DND-41 (cell line): ENCODE data around the gene CTNNA3.

Experiments
- CTCF ChIP-seq: IDR thresholded peaks from 2 replicates; pipeline ENCODE4 v1.5.1; 2012; ENCODE audit warnings: borderline replicate concordance, low read length, moderate library complexity, mild to moderate bottlenecking; ENCODE audit not compliant: poor library complexity, severe bottlenecking; ENCODE audit errors: extremely low read depth
- EZH2 ChIP-seq: IDR thresholded peaks from 3 replicates; pipeline ENCODE4 v1.6.1; 2012; ENCODE audit warnings: borderline replicate concordance, low read depth, mild to moderate bottlenecking, moderate library complexity, low read length, inconsistent platforms; ENCODE audit not compliant: severe bottlenecking

GRCh38 chr10:66041771-66042170 is 1654.2 kb downstream of the CTNNA3 start:
- no peak for TF ChIP-seq CTCF
- no peak for TF ChIP-seq EZH2
